Renal cortical epithelial cell (primary cell): Measurements from ENCODE around the gene SSBP1. TPM values are rescaled to one million over a fixed set of nuclear protein-coding genes. Genes with fewer than 3 reads are reported as not detected.
"Not testable (repeated sequence)": the region's sequence is repeated elsewhere in the genome, so short reads cannot be mapped to it uniquely, and the experiment has no call there.

Experiments
- DNase-seq: peaks from one replicate; pipeline ENCODE4 v3.0.0-alpha.2; 2011; ENCODE audit warnings: low read depth
- total RNA-seq: library from RNA; depleted of rRNA; stranded (reverse); fragments of >200 nt; gene quantifications from 2 replicates; pipeline ENCODE4 v1.2.3, GENCODE V29; 2014

SSBP1 gene
- total RNA-seq, 1 donor from 2014 or later, result 150 TPM

DNA sequence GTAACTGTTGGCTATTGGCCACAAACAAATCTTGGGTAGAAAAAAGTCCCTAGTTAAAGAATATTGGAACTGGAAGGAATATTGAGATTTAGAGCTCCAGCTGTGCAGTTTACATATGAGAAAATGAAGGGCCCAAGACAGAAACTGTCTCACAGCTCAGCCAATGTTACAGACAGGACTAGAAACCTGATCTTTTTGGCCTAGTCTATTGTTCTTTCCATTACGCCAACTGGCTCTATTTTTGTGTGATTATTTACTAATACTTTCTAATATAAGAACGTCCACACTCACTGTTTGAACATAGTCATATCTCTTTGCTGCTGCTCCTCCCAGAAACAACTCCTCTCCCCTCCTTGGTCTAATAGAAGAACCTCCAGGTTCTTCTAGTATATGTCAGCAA lies 28.8 kb upstream of the SSBP1 start:
- DNase-seq, result no peak

- no peak for DNase-seq
These were observed 28.4 kb upstream of the SSBP1 start for GRCh38 chr7:141709749-141710148.

GRCh38 chr7:141710301-141710700 lies 27.9 kb upstream of the SSBP1 start:
- no peak for DNase-seq

DNA sequence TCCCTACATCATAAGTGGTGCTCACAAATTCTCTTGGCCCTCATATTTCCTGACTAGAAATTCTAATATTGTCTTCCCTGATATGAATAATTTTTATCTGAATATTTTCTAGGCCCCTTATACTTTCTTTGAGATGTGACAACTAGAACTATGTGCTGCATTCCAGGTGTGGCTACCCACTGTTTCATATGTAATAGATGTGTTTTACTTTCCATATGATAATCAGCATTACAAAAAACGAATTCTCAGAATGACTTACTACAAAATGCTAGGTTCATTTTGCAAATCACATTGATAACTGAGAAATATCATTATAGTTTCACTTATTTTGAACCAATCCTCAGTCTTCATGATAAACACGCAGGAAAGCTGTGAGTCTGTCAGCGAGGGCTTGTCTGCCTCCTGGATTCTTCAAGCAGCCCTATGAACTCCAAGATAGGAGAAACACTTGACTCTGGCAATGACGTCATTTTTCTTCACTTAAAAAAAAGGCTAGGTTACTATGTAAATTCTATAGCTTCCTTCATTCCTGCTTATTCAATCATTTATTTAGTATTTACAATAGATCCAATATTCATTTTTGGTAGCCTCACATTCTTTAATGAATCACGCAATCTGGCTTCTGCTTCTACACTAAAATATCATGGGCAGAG lies 25.4 kb upstream of the SSBP1 start:
- DNase-seq, result no peak

- no peak for DNase-seq
These were observed 24.3 kb upstream of the SSBP1 start for GRCh38 chr7:141713890-141714289.

DNA sequence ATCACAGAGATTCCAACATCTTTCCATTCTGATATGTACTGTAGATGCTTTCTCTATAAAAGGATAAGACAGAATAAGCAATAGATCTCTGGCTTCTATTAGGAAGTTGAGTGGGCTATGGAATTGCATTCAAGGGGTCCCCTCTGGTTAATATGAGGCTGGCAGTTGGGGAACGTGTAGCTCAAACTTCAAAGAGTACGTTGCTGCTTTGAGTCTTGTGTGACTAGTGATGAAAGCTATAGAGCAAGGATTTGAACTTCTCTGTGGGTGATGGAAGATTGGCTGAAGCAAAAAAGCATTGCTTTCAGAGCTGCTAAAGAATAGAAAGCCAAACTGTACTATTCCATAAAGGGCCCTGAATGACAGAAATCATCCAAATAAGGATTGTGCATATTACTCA lies 23.6 kb upstream of the SSBP1 start:
- no peak for DNase-seq

DNA sequence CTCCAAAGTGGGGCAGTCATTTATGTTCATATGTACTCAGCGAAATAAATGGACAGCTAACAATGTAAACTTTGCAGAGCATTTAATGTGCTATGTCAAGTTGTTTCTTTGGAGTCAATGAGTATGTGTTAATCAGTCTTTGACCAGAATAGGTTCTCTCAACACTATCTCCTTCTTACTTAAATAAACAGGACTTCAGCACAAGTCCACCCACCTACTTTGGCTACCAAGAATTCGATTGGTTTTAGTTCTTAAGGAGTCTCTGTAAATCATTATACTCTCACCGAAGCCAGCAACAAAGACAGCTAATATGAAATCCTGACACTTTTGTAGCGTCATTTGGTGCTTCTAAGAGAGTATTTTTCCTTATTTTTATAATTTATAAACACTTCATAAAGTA lies 23.1 kb upstream of the SSBP1 start:
- no peak for DNase-seq

- DNase-seq, result no peak
These were observed 22.1 kb upstream of the SSBP1 start for GRCh38 chr7:141715794-141716689.

- no peak for DNase-seq
These were observed 20.7 kb upstream of the SSBP1 start for GRCh38 chr7:141717450-141717849.

DNA sequence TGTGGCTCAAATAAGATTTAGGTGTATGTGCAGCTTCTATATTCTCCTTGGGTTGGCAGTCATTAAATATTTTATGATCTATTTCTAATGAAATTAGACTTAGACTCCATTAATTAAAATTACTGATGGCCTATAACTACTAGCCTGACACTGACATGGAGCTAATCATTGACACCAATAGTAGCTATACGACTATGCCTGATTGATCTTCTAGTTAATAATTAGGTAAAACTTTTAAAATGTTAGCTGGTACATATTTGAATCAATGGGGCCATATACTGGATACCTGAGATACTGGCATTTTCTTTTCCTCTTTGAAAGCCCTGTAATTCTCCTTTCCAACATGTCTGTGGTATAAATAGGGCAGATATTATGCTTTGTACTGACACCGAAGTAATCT lies 15.6 kb upstream of the SSBP1 start:
- no peak for DNase-seq

DNA sequence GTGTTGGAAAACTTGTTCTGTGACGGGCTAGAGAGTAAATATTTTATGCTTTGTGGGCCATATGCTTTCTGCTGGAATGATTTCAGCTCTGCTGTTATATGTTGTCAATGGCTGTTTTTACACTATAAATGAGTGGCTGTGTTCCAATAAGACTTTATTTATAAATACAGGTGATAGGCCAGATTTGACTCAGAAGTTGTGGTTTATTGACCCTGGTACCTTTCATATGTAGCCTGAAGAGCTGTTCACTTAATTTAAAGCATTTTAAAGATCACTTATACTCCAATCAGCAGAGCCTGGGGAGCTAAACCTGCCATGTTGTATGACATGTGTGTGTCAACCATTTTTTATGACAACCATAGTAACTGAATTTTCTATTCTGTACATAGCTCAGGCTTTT lies 9.1 kb upstream of the SSBP1 start:
- no peak for DNase-seq

DNA sequence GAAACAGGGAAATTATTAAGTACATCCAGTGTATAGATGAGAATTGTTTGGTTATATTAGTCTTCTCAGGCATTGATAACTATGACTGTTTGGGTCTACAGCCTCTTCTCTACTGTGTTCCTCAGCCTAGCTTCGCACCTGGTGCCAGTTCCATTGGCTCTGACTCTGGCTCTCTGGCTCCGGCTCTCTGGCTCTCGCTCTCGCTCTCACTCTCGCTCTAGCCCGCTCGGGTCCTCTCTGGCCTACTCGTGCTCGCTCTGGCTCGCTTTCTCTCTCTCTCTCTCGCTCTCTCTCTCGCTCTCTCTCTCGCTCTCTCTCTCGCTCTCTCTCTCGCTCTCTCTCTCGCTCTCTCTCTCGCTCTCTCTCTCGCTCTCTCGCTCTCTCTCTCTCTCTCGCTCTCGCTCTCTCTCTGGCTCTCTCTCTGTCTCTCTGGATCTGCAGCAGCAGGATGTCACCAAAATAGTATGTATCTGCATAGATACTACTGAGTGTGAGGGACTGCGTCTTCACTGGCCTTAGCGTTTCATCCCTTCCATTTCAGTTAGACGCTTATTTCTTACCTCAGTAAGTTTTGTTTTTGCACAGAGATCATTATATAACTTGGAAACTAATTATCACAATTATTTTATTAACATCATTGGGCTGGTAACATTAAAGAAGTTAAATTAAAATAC lies 6.5 kb upstream of the SSBP1 start:
- no peak for DNase-seq

- DNase-seq, result peak; percentile 69
These were observed 881 bp upstream of the SSBP1 start for GRCh38 chr7:141737118-141737835.

GRCh38 chr7:141738592-141739013 lies 445 bp downstream of the SSBP1 start:
- no peak for DNase-seq

DNA sequence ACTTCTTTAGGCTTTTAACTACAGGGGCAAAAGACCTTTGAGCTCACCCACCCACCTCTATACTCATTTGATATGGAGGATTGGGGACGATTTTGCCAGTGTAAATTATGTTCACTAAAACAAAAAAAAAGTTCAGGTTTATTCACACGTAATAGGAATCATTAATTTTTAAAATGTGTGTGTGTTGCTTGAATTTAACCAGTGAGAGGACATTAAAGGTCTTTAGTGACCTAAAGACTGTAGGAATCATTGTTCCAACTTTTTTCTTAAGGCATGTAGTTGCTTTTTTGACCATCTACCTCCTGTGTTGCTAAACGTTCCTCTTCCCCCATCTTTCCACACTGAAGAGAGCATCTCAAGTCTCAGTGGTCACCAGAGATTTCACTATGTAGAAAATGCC lies 1.1 kb downstream of the SSBP1 start:
- no peak for DNase-seq

GRCh38 chr7:141742229-141742628 lies 4.1 kb downstream of the SSBP1 start:
- no peak for DNase-seq

GRCh38 chr7:141744131-141744530 lies 6.0 kb downstream of the SSBP1 start:
- DNase-seq, result no peak

DNA sequence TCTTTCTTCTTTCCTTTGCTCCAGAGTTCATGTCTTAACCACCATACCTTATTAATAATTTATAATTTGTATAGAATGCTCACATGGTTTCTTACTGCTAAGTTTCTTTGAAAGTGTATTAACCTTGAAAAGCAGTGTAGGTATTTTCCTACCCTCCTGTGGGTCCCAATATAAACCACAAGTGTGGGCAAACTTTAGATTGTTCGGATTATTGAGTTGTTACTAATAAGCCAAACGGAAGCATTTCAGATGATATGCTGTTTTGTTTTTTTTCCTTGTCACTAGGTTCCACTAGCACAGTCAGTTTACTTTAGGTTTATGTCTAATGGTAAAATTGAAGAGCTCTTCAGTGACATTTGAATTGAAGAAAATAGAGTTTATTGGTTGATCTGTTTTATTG lies 10.2 kb downstream of the SSBP1 start:
- peak; percentile 51 for DNase-seq

GRCh38 chr7:141751904-141752303 lies 13.7 kb downstream of the SSBP1 start:
- not testable (repeated sequence) for DNase-seq

DNA sequence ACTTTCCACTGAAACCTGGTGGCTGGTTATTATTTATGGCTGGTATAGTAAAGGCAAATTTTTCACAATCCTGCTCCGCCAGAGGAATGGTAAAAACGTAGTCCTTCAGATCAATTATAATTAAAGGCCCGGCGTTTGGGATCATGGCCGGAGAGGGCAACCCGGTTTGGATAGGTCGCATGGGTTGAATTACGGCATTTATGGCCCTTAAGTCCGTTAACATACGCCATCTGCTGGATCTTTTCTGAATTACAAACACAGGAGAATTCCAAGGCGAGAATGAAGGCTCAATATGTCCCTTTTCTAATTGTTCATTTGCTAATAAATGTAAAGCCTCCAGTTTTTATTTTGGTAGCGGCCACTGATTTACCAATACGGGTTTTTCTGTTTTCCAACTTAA lies 14.5 kb downstream of the SSBP1 start:
- DNase-seq, result no peak

GRCh38 chr7:141754939-141755338 lies 16.8 kb downstream of the SSBP1 start:
- DNase-seq, result peak; percentile 9

GRCh38 chr7:141763797-141764196 lies 25.6 kb downstream of the SSBP1 start, which contains the start of gene TAS2R3:
TSS of gene TAS2R3 (plus strand) at chr7:141764097. CDS start at chr7:141764159, 62 bp downstream.
- DNase-seq, result no peak
